Endodermal cell (in vitro differentiated cells): ENCODE measurements around the gene TNS3. TPM values are rescaled to one million over a fixed set of nuclear protein-coding genes. Genes with fewer than 3 reads are reported as not detected.

Experiments
- DNase-seq: peaks from one replicate; pipeline ENCODE4 v3.0.0-alpha.2; 2017
- H3K27ac ChIP-seq: 2 replicates; pipeline ENCODE4 v1.5.1; 2013; ENCODE audit warnings: mild to moderate bottlenecking, low read depth, low read length, moderate library complexity
- H3K27me3 ChIP-seq: 2 replicates; pipeline ENCODE4 v1.6.1; 2013; ENCODE audit warnings: mild to moderate bottlenecking, low read length, moderate library complexity; ENCODE audit not compliant: insufficient read depth, control insufficient read depth, poor library complexity, severe bottlenecking
- H3K36me3 ChIP-seq: 2 replicates; pipeline ENCODE4 v1.7.0; 2013; ENCODE audit warnings: mild to moderate bottlenecking, low read length, moderate library complexity; ENCODE audit not compliant: control insufficient read depth, insufficient read depth
- H3K4me1 ChIP-seq: one replicate; pipeline ENCODE4 v1.7.0; 2013; ENCODE audit warnings: low read length; ENCODE audit not compliant: control insufficient read depth, insufficient read depth
- H3K4me3 ChIP-seq: 2 replicates; pipeline ENCODE4 v1.5.1; 2013; ENCODE audit warnings: mild to moderate bottlenecking, low read length, moderate library complexity
- H3K9ac ChIP-seq: 2 replicates; pipeline ENCODE4 v1.6.1; 2013; ENCODE audit warnings: mild to moderate bottlenecking, low read length, moderate library complexity; ENCODE audit not compliant: poor library complexity, severe bottlenecking; ENCODE audit errors: extremely low read depth
- H3K9me3 ChIP-seq: 2 replicates; pipeline ENCODE4 v1.6.1; 2013; ENCODE audit warnings: mild to moderate bottlenecking, low read length, moderate library complexity; ENCODE audit not compliant: control insufficient read depth
- H3K27ac Mint-ChIP-seq: 2 replicates; pipeline ENCODE4 v1.8.0; 2020; ENCODE audit warnings: mixed read lengths
- H3K27me3 Mint-ChIP-seq: 2 replicates; pipeline ENCODE4 v1.8.0; 2021; ENCODE audit warnings: mild to moderate bottlenecking, mixed read lengths; ENCODE audit not compliant: insufficient read depth
- H3K36me3 Mint-ChIP-seq: 2 replicates; pipeline ENCODE4 v1.8.0; 2020; ENCODE audit warnings: low read depth, mixed read lengths
- H3K4me1 Mint-ChIP-seq: 2 replicates; pipeline ENCODE4 v1.8.0; 2020; ENCODE audit warnings: mixed read lengths
- H3K4me3 Mint-ChIP-seq: 2 replicates; pipeline ENCODE4 v1.8.0; 2020; ENCODE audit warnings: mild to moderate bottlenecking, moderate library complexity, mixed read lengths
- H3K9me3 Mint-ChIP-seq: 2 replicates; pipeline ENCODE4 v1.8.0; 2020; ENCODE audit warnings: mild to moderate bottlenecking, mixed read lengths
- CTCF ChIP-seq: fragments of 200-600 bp; sonication (generic); conservative IDR thresholded peaks from 2 replicates; pipeline ENCODE4 v1.5.0; 2021; ENCODE audit warnings: antibody characterized with exemption, mild to moderate bottlenecking
- WGBS, 2 experiments: methylation state at CpG; one replicate each; pipeline versions ENCODE4 v1.1.5 to v1.1.7; 2013; ENCODE audit warnings: missing lambda C conversion rate in 2 of 2, mixed read lengths in 1 of 2; ENCODE audit not compliant: insufficient coverage in 1 of 2, insufficient read length in 1 of 2; 5-methylcytosine and 5-hydroxymethylcytosine counted together
- total RNA-seq, 2 donors: library from RNA; stranded (reverse); fragmentation: NEBNext Ultra II Directional in 1 of 2; extraction: Animal tissue kit (Norgen Biotek cat#: 25700) in 1 of 2; gene quantifications; 2 replicates in 1 of 2; 3 replicates in 1 of 2; pipeline ENCODE4 v1.2.1, GENCODE V29; 2021

TNS3 gene
- total RNA-seq, 2 donors from 2014 or later: 33.8 to 38.5 TPM

GRCh38 chr7:47291461-47292081, 290.3 kb downstream of the TNS3 start:
- peaks cover 42% of the 10 kb centered on the region for H3K36me3 Mint-ChIP-seq
- no peaks in the 10 kb centered on the region for H3K27me3 ChIP-seq
- H3K4me1 Mint-ChIP-seq: no peaks in the 10 kb centered on the region
- H3K4me1 ChIP-seq: no peaks in the 10 kb centered on the region
- no peak overlapping the region for H3K4me3 ChIP-seq
- no peak for DNase-seq
- H3K9me3 Mint-ChIP-seq: no peaks in the 10 kb centered on the region
- 91 to 100% methylated on average over 2 to 4 of the region's 4 CpGs for WGBS, 2 experiments
- no peaks in the 10 kb centered on the region for H3K9me3 ChIP-seq
- H3K4me3 Mint-ChIP-seq: no peak overlapping the region
- H3K9ac ChIP-seq: no peak overlapping the region
- TF ChIP-seq CTCF: no peak
- H3K36me3 ChIP-seq: peaks cover 61% of the 10 kb centered on the region
- H3K27ac ChIP-seq: no peak overlapping the region
- no peaks in the 10 kb centered on the region for H3K27me3 Mint-ChIP-seq
- no peak overlapping the region for H3K27ac Mint-ChIP-seq

GRCh38 chr7:47290867-47291266, 291.0 kb downstream of the TNS3 start:
- 80 to 90% methylated on average over 1 to 2 of the region's 2 CpGs for WGBS, 2 experiments
- H3K27me3 Mint-ChIP-seq: no peaks in the 10 kb centered on the region

GRCh38 chr7:47290466-47290865, 291.4 kb downstream of the TNS3 start:
- Histone ChIP-seq H3K4me1 (no peaks in the 10 kb centered on the region), H3K9me3 (no peaks in the 10 kb centered on the region), H3K4me3 (no peak overlapping the region), H3K27ac (no peak overlapping the region), H3K9ac (no peak overlapping the region), H3K36me3 (peaks cover 59% of the 10 kb centered on the region), H3K27me3 (no peaks in the 10 kb centered on the region)
- no peak for TF ChIP-seq CTCF
- Mint-ChIP-seq H3K4me1 (no peaks in the 10 kb centered on the region), H3K27ac (no peak overlapping the region), H3K4me3 (no peak overlapping the region), H3K9me3 (no peaks in the 10 kb centered on the region), H3K27me3 (no peaks in the 10 kb centered on the region), H3K36me3 (peaks cover 47% of the 10 kb centered on the region)
- 67 to 92% methylated on average over 1 to 3 of the region's 3 CpGs for WGBS, 2 experiments
- DNase-seq: no peak

More at GRCh38 chr7:47290867-47291266, 291.0 kb downstream of the TNS3 start:
- H3K4me1 Mint-ChIP-seq: no peaks in the 10 kb centered on the region
- H3K4me3 Mint-ChIP-seq: no peak overlapping the region
- no peak overlapping the region for H3K9ac ChIP-seq
- H3K27ac Mint-ChIP-seq: no peak overlapping the region
- no peak overlapping the region for H3K4me3 ChIP-seq
- no peaks in the 10 kb centered on the region for H3K27me3 ChIP-seq
- no peaks in the 10 kb centered on the region for H3K4me1 ChIP-seq
- DNase-seq: no peak
- H3K27ac ChIP-seq: no peak overlapping the region
- peaks cover 43% of the 10 kb centered on the region for H3K36me3 Mint-ChIP-seq
- H3K9me3 Mint-ChIP-seq: no peaks in the 10 kb centered on the region
- peaks cover 60% of the 10 kb centered on the region for H3K36me3 ChIP-seq
- H3K9me3 ChIP-seq: no peaks in the 10 kb centered on the region
- no peak for TF ChIP-seq CTCF
